8988T (cell line): ENCODE measurements around the gene PICALM.

Source experiments
- DNase-seq: peaks from one replicate; pipeline ENCODE4 v3.0.0; 2011

Gene PICALM

GRCh38 chr11:86043765-86044503 lies 24.9 kb downstream of the PICALM start:
- no peak for DNase-seq

GRCh38 chr11:86041975-86042378 lies 26.9 kb downstream of the PICALM start:
- DNase-seq, result peak; percentile 22

- DNase-seq, result no peak
Observed at GRCh38 chr11:86040919-86041850, 27.7 kb downstream of the PICALM start.

GRCh38 chr11:86039094-86039493 lies 29.8 kb downstream of the PICALM start:
- no peak for DNase-seq

- no peak for DNase-seq
Observed at GRCh38 chr11:86037743-86038142, 31.1 kb downstream of the PICALM start.

GRCh38 chr11:86035920-86036319 lies 33.0 kb downstream of the PICALM start:
- no peak for DNase-seq

- no peak for DNase-seq
Observed at GRCh38 chr11:86035164-86035563, 33.7 kb downstream of the PICALM start.

GRCh38 chr11:86034710-86035109 lies 34.2 kb downstream of the PICALM start:
- no peak for DNase-seq

GRCh38 chr11:86021377-86021776 lies 47.5 kb downstream of the PICALM start:
- no peak for DNase-seq

GRCh38 chr11:86018249-86018648 lies 50.6 kb downstream of the PICALM start:
- no peak for DNase-seq

- DNase-seq, result no peak
Observed at GRCh38 chr11:86016451-86016850, 52.4 kb downstream of the PICALM start.

GRCh38 chr11:86015699-86016098 lies 53.2 kb downstream of the PICALM start:
- DNase-seq, result no peak

GRCh38 chr11:86014221-86014620 lies 54.7 kb downstream of the PICALM start:
- no peak for DNase-seq

GRCh38 chr11:86013713-86014112 lies 55.2 kb downstream of the PICALM start:
- DNase-seq, result no peak

- no peak for DNase-seq
Observed at GRCh38 chr11:86011175-86011574, 57.7 kb downstream of the PICALM start.

- DNase-seq, result no peak
Observed at GRCh38 chr11:86003654-86004053, 65.2 kb downstream of the PICALM start.

GRCh38 chr11:86002431-86002830 lies 66.5 kb downstream of the PICALM start:
- DNase-seq, result no peak

- no peak for DNase-seq
Observed at GRCh38 chr11:85991508-85991907, 77.4 kb downstream of the PICALM start.

- DNase-seq, result no peak
Observed at GRCh38 chr11:85989746-85990145, 79.1 kb downstream of the PICALM start.

GRCh38 chr11:85988780-85989179 lies 80.1 kb downstream of the PICALM start:
- no peak for DNase-seq

- DNase-seq, result no peak
Observed at GRCh38 chr11:85977751-85978160, 91.1 kb downstream of the PICALM start.

GRCh38 chr11:85976525-85976924 lies 92.4 kb downstream of the PICALM start:
- DNase-seq, result no peak

GRCh38 chr11:85974122-85974521 lies 94.8 kb downstream of the PICALM start:
- no peak for DNase-seq

- no peak for DNase-seq
Observed at GRCh38 chr11:85970593-85970992, 98.3 kb downstream of the PICALM start.
